PC-3 (cell line): ENCODE results near the gene SLC1A7. TPM values are rescaled to one million over a fixed set of nuclear protein-coding genes. Genes with fewer than 3 reads are reported as not detected.

Source experiments
- ATAC-seq: fragments of 200-7000 bp; cut with Tn5 transposase; 2 replicates; pipeline ENCODE4 v1.9.1; 2020; ENCODE audit warnings: mild to moderate bottlenecking, moderate library complexity
- BruUV-seq: library from RNA; stranded (reverse); fragments of 400-500 nt; replicated peaks from 2 replicates; lab custom pipeline; 2021; lab: Mats Ljungman, UMichigan
- CTCF ChIA-PET: fragments of 300-600 bp; sonication (Branson Sonifier 250); formaldehyde crosslinking; loops from one replicate; lab custom pipeline; 2022; ENCODE audit warnings: antibody characterized with exemption; lab: Charles Lee
- POLR2A ChIA-PET: fragments of 300-600 bp; sonication (Branson Sonifier 250); formaldehyde crosslinking; loops from one replicate; lab custom pipeline; 2022; ENCODE audit warnings: antibody characterized with exemption; ENCODE audit not compliant: unreplicated experiment; lab: Charles Lee
- DNase-seq: peaks from one replicate; pipeline ENCODE4 v3.0.0-alpha.2; 2015
- H2AFZ ChIP-seq: fragments of 300-600 bp; sonication (generic); 2 replicates; pipeline ENCODE4 v1.6.0; 2016; ENCODE audit warnings: antibody characterized with exemption, low read length
- H3F3A ChIP-seq: fragments of 300-600 bp; sonication (generic); one replicate; pipeline ENCODE4 v1.6.0; 2017; ENCODE audit warnings: antibody characterized with exemption, low read length, control low read depth, mild to moderate bottlenecking; ENCODE audit not compliant: unreplicated experiment
- H3K27ac ChIP-seq: fragments of 300-600 bp; sonication (generic); 2 replicates; pipeline ENCODE4 v1.5.1; 2016; ENCODE audit warnings: mild to moderate bottlenecking, low read length
- H3K27me3 ChIP-seq: fragments of 300-600 bp; sonication (generic); 2 replicates; pipeline ENCODE4 v1.6.1; 2016; ENCODE audit warnings: low read length, mixed read lengths
- H3K36me3 ChIP-seq: fragments of 300-600 bp; sonication (generic); 2 replicates; pipeline ENCODE4 v1.6.1; 2016; ENCODE audit warnings: low read depth, mixed run types, low read length, mixed read lengths
- H3K4me1 ChIP-seq: fragments of 300-600 bp; sonication (generic); 2 replicates; pipeline ENCODE4 v1.5.1; 2016; ENCODE audit warnings: low read length; ENCODE audit not compliant: insufficient read depth
- H3K4me2 ChIP-seq: fragments of 300-600 bp; sonication (generic); 2 replicates; pipeline ENCODE4 v1.6.0; 2016; ENCODE audit warnings: low read length
- H3K4me3 ChIP-seq: fragments of 300-600 bp; sonication (generic); 2 replicates; pipeline ENCODE4 v1.5.1; 2016; ENCODE audit warnings: mild to moderate bottlenecking, low read length, mixed read lengths
- H3K79me2 ChIP-seq: fragments of 300-600 bp; sonication (generic); 2 replicates; pipeline ENCODE4 v1.6.1; 2017; ENCODE audit warnings: low read length, mixed read lengths
- H3K9ac ChIP-seq: fragments of 300-600 bp; sonication (generic); 2 replicates; pipeline ENCODE4 v1.6.0; 2016; ENCODE audit warnings: mild to moderate bottlenecking, low read length
- H3K9me2 ChIP-seq: fragments of 300-600 bp; sonication (generic); replicated peaks from 2 replicates; pipeline ENCODE4 v1.6.1; 2016; ENCODE audit warnings: mixed run types, low read length, mixed read lengths
- H3K9me3 ChIP-seq: fragments of 300-600 bp; sonication (generic); 2 replicates; pipeline ENCODE4 v1.6.1; 2016; ENCODE audit warnings: low read length, mixed read lengths
- H4K20me1 ChIP-seq: fragments of 300-600 bp; sonication (generic); 2 replicates; pipeline ENCODE4 v1.6.1; 2016; ENCODE audit warnings: low read length, mixed read lengths
- EZH2 ChIP-seq: fragments of 300-600 bp; sonication (generic); IDR thresholded peaks from one replicate; pipeline ENCODE4 v1.6.1; 2017; ENCODE audit warnings: antibody characterized with exemption, mild to moderate bottlenecking, low read length; ENCODE audit not compliant: unreplicated experiment
- EZH2phosphoT487 ChIP-seq: fragments of 300-600 bp; sonication (generic); IDR thresholded peaks from 2 replicates; pipeline ENCODE4 v1.6.1; 2018; ENCODE audit warnings: mild to moderate bottlenecking, antibody characterized with exemption, low read length, borderline replicate concordance
- intact Hi-C: fragments of 100-400 bp; cut with micrococcal nuclease; formaldehyde crosslinking; loops from 2 replicates; pipeline ENCODE4 v1.9.0; 2023
- total RNA-seq: library from RNA; depleted of rRNA; stranded (reverse); fragments of >200 nt; gene quantifications from 2 replicates; pipeline ENCODE4 v1.2.3, GENCODE V29; 2014
- TF ChIP-seq, protein P1 (sequence below): fragments of 300-600 bp; sonication (generic); conservative IDR thresholded peaks from 2 replicates; pipeline ENCODE4 v1.5.1; 2017; ENCODE audit warnings: antibody characterized with exemption, low read depth, mild to moderate bottlenecking, low read length

The SLC1A7 gene
- total RNA-seq, 1 experiment from 2014 or later = 0.26 TPM

DNA sequence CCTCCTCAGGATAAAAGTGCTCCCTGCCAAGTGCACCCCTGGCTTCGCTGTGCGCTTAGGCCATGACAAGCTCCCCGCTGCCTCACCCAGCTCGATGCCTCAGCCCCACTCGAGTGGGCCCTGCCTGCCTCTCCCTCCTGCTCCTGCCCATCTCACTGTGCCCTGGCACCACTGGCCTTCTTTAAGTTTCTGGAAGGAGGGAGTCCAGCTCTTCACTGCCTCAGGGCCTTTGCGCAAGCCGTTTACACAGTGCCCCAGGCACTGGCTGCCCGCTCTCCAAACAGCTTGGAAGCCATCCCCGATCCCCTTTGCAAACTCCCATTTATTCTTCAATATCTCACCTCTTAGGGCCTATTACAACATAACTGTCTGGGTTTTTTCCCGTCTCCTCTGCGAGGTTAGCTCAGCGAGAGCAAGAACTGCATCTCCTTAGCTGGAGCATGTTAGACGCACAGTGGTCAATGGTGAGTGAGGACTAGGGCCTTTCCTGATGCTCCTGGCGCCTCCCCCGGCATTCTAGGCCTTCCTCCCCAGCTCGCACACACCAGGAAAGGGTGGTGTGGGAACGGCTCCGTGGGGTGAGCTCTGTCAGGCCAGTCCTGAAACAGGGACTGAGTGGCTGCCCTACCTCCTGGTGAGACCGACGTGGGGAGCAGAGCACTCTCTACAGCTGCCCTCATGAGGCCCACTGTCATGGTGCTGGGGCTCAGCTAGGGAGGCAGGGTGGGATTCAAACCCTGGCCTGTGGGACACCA lies 48.5 kb downstream of the SLC1A7 start:
- no TSS peak for BruUV-seq
- H2AFZ ChIP-seq = no peak overlapping the region
- no peak for TF ChIP-seq EZH2phosphoT487
- no peak for ATAC-seq
- H3K4me3 ChIP-seq = no peak overlapping the region
- H4K20me1 ChIP-seq = no peaks in the 10 kb centered on the region
- no peak for DNase-seq
- H3K27ac ChIP-seq = no peak overlapping the region
- H3F3A ChIP-seq = no peaks in the 10 kb centered on the region
- no peaks in the 10 kb centered on the region for H3K9me3 ChIP-seq
- CTCF ChIA-PET = no interaction called here
- no peak overlapping the region for H3K9ac ChIP-seq
- no peaks in the 10 kb centered on the region for H3K36me3 ChIP-seq
- no peaks in the 10 kb centered on the region for H3K9me2 ChIP-seq
- no peaks in the 10 kb centered on the region for H3K79me2 ChIP-seq
- peaks cover 5% of the 10 kb centered on the region; the same call in 1 of the 2 replicates for H3K4me1 ChIP-seq
- H3K27me3 ChIP-seq = no peaks in the 10 kb centered on the region
- intact Hi-C loops = no loop called here
- POLR2A ChIA-PET = no interaction called here
- H3K4me2 ChIP-seq = no peak overlapping the region

- H2AFZ ChIP-seq = no peak overlapping the region
- TF ChIP-seq EZH2 (no peak), EZH2phosphoT487 (no peak)
- TF ChIP-seq, protein P1, sequence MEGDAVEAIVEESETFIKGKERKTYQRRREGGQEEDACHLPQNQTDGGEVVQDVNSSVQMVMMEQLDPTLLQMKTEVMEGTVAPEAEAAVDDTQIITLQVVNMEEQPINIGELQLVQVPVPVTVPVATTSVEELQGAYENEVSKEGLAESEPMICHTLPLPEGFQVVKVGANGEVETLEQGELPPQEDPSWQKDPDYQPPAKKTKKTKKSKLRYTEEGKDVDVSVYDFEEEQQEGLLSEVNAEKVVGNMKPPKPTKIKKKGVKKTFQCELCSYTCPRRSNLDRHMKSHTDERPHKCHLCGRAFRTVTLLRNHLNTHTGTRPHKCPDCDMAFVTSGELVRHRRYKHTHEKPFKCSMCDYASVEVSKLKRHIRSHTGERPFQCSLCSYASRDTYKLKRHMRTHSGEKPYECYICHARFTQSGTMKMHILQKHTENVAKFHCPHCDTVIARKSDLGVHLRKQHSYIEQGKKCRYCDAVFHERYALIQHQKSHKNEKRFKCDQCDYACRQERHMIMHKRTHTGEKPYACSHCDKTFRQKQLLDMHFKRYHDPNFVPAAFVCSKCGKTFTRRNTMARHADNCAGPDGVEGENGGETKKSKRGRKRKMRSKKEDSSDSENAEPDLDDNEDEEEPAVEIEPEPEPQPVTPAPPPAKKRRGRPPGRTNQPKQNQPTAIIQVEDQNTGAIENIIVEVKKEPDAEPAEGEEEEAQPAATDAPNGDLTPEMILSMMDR = no peak
- intact Hi-C loops = no loop called here
- H3K9ac ChIP-seq = no peak overlapping the region
- no peak overlapping the region for H3K27ac ChIP-seq
- no peaks in the 10 kb centered on the region for H3K9me3 ChIP-seq
- ChIA-PET POLR2A (no interaction called here), CTCF (no interaction called here)
- peaks cover 5% of the 10 kb centered on the region; the same call in 1 of the 2 replicates for H3K4me1 ChIP-seq
- no peak overlapping the region for H3K4me2 ChIP-seq
- no peaks in the 10 kb centered on the region for H3K27me3 ChIP-seq
- H3K9me2 ChIP-seq = no peaks in the 10 kb centered on the region
- DNase-seq = no peak
- no peak for ATAC-seq
- H4K20me1 ChIP-seq = no peaks in the 10 kb centered on the region
- H3F3A ChIP-seq = no peaks in the 10 kb centered on the region
- BruUV-seq = no TSS peak
- no peak overlapping the region for H3K4me3 ChIP-seq
- H3K36me3 ChIP-seq = no peaks in the 10 kb centered on the region
- no peaks in the 10 kb centered on the region for H3K79me2 ChIP-seq
These were observed 49.0 kb downstream of the SLC1A7 start for GRCh38 chr1:53093451-53093754.

- no peaks in the 10 kb centered on the region for H3K9me2 ChIP-seq
- no peaks in the 10 kb centered on the region for H3K79me2 ChIP-seq
- H3K36me3 ChIP-seq = no peaks in the 10 kb centered on the region
- BruUV-seq = no TSS peak
- no peak overlapping the region for H3K4me2 ChIP-seq
- ATAC-seq (no peak), DNase-seq (no peak)
- no peak overlapping the region for H3K4me3 ChIP-seq
- POLR2A ChIA-PET = no interaction called here
- peaks cover 5% of the 10 kb centered on the region; the same call in 1 of the 2 replicates for H3K4me1 ChIP-seq
- no peaks in the 10 kb centered on the region for H4K20me1 ChIP-seq
- H3F3A ChIP-seq = no peaks in the 10 kb centered on the region
- H3K27me3 ChIP-seq = no peaks in the 10 kb centered on the region
- intact Hi-C loops = no loop called here
- no peak overlapping the region for H2AFZ ChIP-seq
- H3K9ac ChIP-seq = no peak overlapping the region
- CTCF ChIA-PET = no interaction called here
- TF ChIP-seq EZH2phosphoT487 (no peak), EZH2 (no peak)
- TF ChIP-seq, protein P1 = no peak
- H3K9me3 ChIP-seq = no peaks in the 10 kb centered on the region
- no peak overlapping the region for H3K27ac ChIP-seq
These were observed 49.6 kb downstream of the SLC1A7 start for GRCh38 chr1:53092659-53093450.
